Psoas muscle (tissue), 8 donors: Measurements from ENCODE around the gene DISC1. TPM values are rescaled to one million over a fixed set of nuclear protein-coding genes. Genes with fewer than 3 reads are reported as not detected.

Experiments
- ATAC-seq, 4 donors: fragments of 200-7000 bp; cut with Tn5 transposase; one replicate each; pipeline ENCODE4 v1.9.1; 2020; ENCODE audit warnings: moderate library complexity in 3 of 4, mild to moderate bottlenecking in 2 of 4
- DNase-seq, 2 donors: peaks; one replicate each; pipeline ENCODE4 v3.0.0-alpha.2; 2020
- H3K27ac ChIP-seq: fragments of 200-600 bp; one replicate; pipeline ENCODE4 v1.8.0; 2022
- H3K27me3 ChIP-seq, 3 donors: fragments of 200-600 bp in 1 of 3; one replicate each; pipeline versions ENCODE4 v1.6.1 to v1.8.0; 2013 to 2022; ENCODE audit warnings: low read length in 2 of 3, mild to moderate bottlenecking in 2 of 3, moderate library complexity in 1 of 3; ENCODE audit not compliant: insufficient read depth in 3 of 3
- H3K36me3 ChIP-seq, 2 donors: fragments of 200-600 bp in 1 of 2; one replicate each; pipeline versions ENCODE4 v1.6.1 to v1.8.0; 2013 to 2022; ENCODE audit warnings: low read depth in 1 of 2, mild to moderate bottlenecking in 1 of 2, moderate library complexity in 1 of 2; ENCODE audit not compliant: insufficient read depth in 1 of 2
- H3K4me1 ChIP-seq: fragments of 200-600 bp; one replicate; pipeline ENCODE4 v1.8.0; 2022
- H3K4me3 ChIP-seq: fragments of 200-600 bp; one replicate; pipeline ENCODE4 v1.8.0; 2022; ENCODE audit warnings: mild to moderate bottlenecking
- H3K9me3 ChIP-seq: fragments of 200-600 bp; one replicate; pipeline ENCODE4 v1.8.0; 2022
- CTCF ChIP-seq: fragments of 200-600 bp; IDR thresholded peaks from one replicate; pipeline ENCODE4 v1.8.0; 2022; ENCODE audit warnings: antibody characterized with exemption
- WGBS, 3 donors: extraction: QIAGEN DNeasy Blood & Tissue Kit; methylation state at CpG; one replicate each; pipeline versions ENCODE4 v1.1.6 to v1.1.7; 2013; 5-methylcytosine and 5-hydroxymethylcytosine counted together
- intact Hi-C, 2 donors: fragments of 100-400 bp; cut with DNase I; formaldehyde crosslinking; loops; one replicate each; pipeline versions ENCODE4 v1.11.0 to v1.14.2; 2022
- polyA plus RNA-seq, 3 donors: library from polyadenylated mRNA; stranded (reverse); fragments of 200-250 nt; gene quantifications; one replicate each; pipeline ENCODE4 v1.2.3, GENCODE V29; 2013
- total RNA-seq, 4 donors: library from RNA; stranded (reverse); fragmentation: NEBNext Ultra II Directional in 2 of 4; extraction: Animal tissue kit (Norgen Biotek cat#: 25700) in 2 of 4; gene quantifications; one replicate each; pipeline versions ENCODE4 v1.2.1 to v1.2.4, GENCODE V29; 2021 to 2023
- donor health status: healthy with polysubstance abuse.
- donor health status: DM: no; HTN: no; CAD: no; lungs with moderate emphysema.
- donor health status: Bipolar disorder and iron deficiency.
- donor health status: healthy.
- donor health status: DM: yes; HTN: yes; CAD: no.
- donor health status: DM: no; HTN: no; CAD: no.
- donor health status: DM: no; HTN: no; CAD: no.
- donor health status: DM: yes; HTN: yes; CAD: no.

DISC1 gene
- total and polyA plus RNA-seq, 7 donors = 0.35 to 2.8 (median 1.6) TPM

- 12 to 15% (median 14%) methylated on average over 6 of the region's 6 CpGs for WGBS, 3 donors
- DNase-seq (peak; percentile 50 to 76), ATAC-seq (peak in 3 of 4 donors; percentile 82 to 91 (median 87))
- no peak overlapping the region for H3K27ac ChIP-seq
- H3K27me3 ChIP-seq = no peaks in the 10 kb centered on the region
- TF ChIP-seq CTCF = no peak
- H3K9me3 ChIP-seq = no peaks in the 10 kb centered on the region
- no peak overlapping the region for H3K4me3 ChIP-seq
- no peaks in the 10 kb centered on the region for H3K4me1 ChIP-seq
- H3K36me3 ChIP-seq = no peaks in the 10 kb centered on the region
- intact Hi-C loops = no loop called here
Measured at GRCh38 chr1:231818337-231818736, 191.7 kb downstream of the DISC1 start.

- H3K4me1 ChIP-seq = no peaks in the 10 kb centered on the region
- no peak overlapping the region for H3K4me3 ChIP-seq
- 82 to 90% (median 84%) methylated on average over 3 of the region's 3 CpGs for WGBS, 3 donors
- intact Hi-C loops = no loop called here
- no peaks in the 10 kb centered on the region for H3K9me3 ChIP-seq
- H3K27me3 ChIP-seq = no peaks in the 10 kb centered on the region
- H3K27ac ChIP-seq = no peak overlapping the region
- ATAC-seq = no peak
- H3K36me3 ChIP-seq = no peaks in the 10 kb centered on the region
- DNase-seq = no peak
- no peak for TF ChIP-seq CTCF
Measured at GRCh38 chr1:231821281-231821680, 194.7 kb downstream of the DISC1 start.

GRCh38 chr1:231822041-231822440 lies 195.5 kb downstream of the DISC1 start:
- Histone ChIP-seq H3K36me3 (no peaks in the 10 kb centered on the region), H3K4me1 (no peaks in the 10 kb centered on the region), H3K9me3 (no peaks in the 10 kb centered on the region), H3K27ac (no peak overlapping the region), H3K27me3 (no peaks in the 10 kb centered on the region), H3K4me3 (no peak overlapping the region)
- WGBS, 3 donors = 95 to 99% (median 95%) methylated on average over 6 of the region's 6 CpGs
- TF ChIP-seq CTCF = no peak
- DNase-seq = no peak
- ATAC-seq = no peak
- intact Hi-C loops = no loop called here

GRCh38 chr1:231826566-231826965 lies 200.0 kb downstream of the DISC1 start:
- Histone ChIP-seq H3K36me3 (no peaks in the 10 kb centered on the region), H3K27ac (no peak overlapping the region), H3K27me3 (no peaks in the 10 kb centered on the region), H3K9me3 (no peaks in the 10 kb centered on the region), H3K4me3 (no peak overlapping the region), H3K4me1 (no peaks in the 10 kb centered on the region)
- DNase-seq (no peak), ATAC-seq (no peak)
- intact Hi-C loops = no loop called here
- WGBS, 3 donors = 94 to 100% (median 95%) methylated on average over 1 of the region's 1 CpG
- no peak for TF ChIP-seq CTCF

GRCh38 chr1:231827337-231828105 lies 200.9 kb downstream of the DISC1 start:
- ATAC-seq (no peak), DNase-seq (no peak)
- TF ChIP-seq CTCF = no peak
- no peaks in the 10 kb centered on the region for H3K36me3 ChIP-seq
- no peaks in the 10 kb centered on the region for H3K9me3 ChIP-seq
- no peaks in the 10 kb centered on the region for H3K4me1 ChIP-seq
- no peak overlapping the region for H3K27ac ChIP-seq
- intact Hi-C loops = no loop called here
- H3K4me3 ChIP-seq = no peak overlapping the region
- no peaks in the 10 kb centered on the region for H3K27me3 ChIP-seq
- 24 to 51% (median 47%) methylated on average over 2 of the region's 2 CpGs for WGBS, 3 donors
